ENCODE results near the gene GNAS-AS1. TPM values are rescaled to one million over a fixed set of nuclear protein-coding genes. Genes with fewer than 3 reads are reported as not detected.

Gene GNAS-AS1
- total RNA-seq, 1 donor from 2014 or later, result 1.5 TPM

- intact Hi-C loops (cut with DNase I), result no loop called here
- DNase-seq (ENCODE audit: low spot score), result no peak
- ATAC-seq, result no peak
These were observed 54.8 kb downstream of the GNAS-AS1 start for GRCh38 chr20:58795923-58796245.

DNA sequence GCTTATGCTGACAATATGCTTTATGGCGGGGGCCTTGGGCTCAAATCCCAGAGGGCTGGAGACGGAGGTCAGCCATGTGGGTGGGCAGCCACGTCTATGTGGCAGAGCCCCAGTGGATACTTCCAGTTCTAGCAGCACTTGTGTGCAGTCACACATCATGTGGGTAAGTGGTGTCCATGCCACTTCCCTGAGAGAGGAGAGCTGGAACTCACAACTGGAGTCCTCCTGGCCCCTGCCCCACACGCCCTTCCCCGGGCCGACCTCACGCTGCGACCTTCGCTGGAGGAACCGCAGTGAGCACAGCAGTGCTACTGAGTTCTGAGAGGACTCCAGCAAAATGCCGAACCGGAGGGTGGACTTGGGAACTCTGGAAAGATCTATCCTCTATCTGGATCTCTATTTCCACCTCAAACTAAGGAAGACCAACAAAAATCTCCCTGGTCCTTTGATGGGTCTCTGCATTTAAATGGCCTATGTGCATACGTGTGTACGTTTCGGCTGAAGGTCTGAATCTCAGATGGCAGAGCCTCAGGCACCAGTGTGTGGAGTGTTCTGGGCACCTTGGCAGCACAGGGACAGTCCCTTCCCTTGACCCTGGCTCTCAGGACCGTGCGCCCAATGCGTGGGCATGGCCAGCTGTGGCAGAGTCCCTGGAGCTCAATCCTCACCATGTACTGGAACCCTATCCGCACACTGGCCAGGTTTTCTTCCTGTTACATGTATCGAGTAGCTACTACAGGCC is 55.4 kb downstream of the GNAS-AS1 start:
- intact Hi-C loops (cut with DNase I), result no loop called here
- DNase-seq (ENCODE audit: low spot score) (no peak), ATAC-seq (no peak)

- intact Hi-C loops (cut with DNase I), result no loop called here
- DNase-seq (ENCODE audit: low spot score) (no peak), ATAC-seq (no peak)
These were observed 56.1 kb downstream of the GNAS-AS1 start for GRCh38 chr20:58794510-58795180.

DNA sequence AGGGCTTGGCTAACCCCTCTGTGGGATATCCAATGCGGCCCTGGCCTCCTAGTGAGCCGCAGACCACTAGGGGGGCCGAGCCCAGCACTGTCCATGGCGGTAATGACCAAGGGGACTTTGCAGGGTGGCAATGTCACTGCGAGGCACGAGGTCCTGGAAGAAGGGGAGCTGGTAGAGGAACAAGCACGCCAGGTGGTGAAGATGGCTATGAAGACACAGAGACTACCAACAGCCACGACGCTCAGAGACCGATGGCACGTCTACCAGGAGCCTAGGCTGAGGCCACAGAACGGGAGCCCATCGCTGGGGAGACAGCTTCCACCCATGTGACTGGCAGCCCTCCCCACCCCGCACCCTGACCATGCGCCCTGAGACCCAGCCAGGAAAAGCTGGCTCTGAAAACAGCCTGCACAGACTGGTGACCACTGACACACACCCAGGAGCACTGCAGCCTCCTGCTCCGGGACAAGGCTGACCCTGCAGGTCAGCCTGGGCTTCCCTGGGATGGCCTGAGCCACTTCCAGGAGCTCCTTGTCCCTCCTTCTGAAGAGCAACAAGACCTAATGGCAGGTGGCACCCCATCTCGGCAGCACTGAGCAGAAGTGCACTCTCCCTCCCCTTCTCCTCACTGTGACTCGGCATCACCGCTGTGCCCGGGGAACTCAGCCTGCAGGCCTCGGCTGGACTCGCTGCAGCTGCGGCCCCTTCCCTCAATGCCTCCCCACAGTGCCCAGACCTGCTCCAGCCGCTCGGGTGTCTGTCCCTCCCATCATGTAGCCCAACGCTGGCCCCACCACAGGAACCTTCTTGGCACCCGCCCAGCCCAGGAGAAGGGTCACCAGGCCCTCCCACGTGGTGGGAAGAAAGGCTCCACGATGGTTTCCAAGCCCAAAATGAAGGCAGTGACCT is 56.9 kb downstream of the GNAS-AS1 start:
- no peak for DNase-seq (ENCODE audit: low spot score)
- intact Hi-C loops (cut with DNase I), result no loop called here

GRCh38 chr20:58792426-58792825 is 58.3 kb downstream of the GNAS-AS1 start:
- intact Hi-C loops (cut with DNase I), result no loop called here

More for the DNA sequence above, 56.9 kb downstream of the GNAS-AS1 start:
- ATAC-seq, result no peak

GRCh38 chr20:58791286-58791685 is 59.4 kb downstream of the GNAS-AS1 start:
- ATAC-seq (no peak), DNase-seq (ENCODE audit: low spot score) (no peak)
- intact Hi-C loops (cut with DNase I), result no loop called here

More at GRCh38 chr20:58792426-58792825, 58.3 kb downstream of the GNAS-AS1 start:
- ATAC-seq (no peak), DNase-seq (ENCODE audit: low spot score) (no peak)

DNA sequence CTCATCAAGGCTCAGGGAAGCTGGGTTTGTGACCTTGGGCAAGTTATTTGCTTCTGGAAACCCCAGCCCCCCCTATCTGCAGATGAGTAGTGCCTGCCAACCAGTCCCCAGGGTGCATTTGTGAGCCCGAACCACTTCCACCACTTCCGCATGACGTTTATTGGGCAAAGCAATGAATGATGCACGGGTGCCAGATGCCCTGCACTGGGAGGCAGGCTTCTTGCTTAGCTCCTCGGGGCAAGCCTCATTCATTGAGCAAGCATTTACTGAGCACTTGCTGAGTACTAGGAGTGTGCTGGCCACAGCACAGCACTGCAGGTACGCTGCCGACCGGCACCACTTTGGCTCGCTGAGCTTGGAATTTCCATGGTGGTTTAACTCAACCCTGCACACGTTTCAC is 60.2 kb downstream of the GNAS-AS1 start:
- intact Hi-C loops (cut with DNase I), result no loop called here
- DNase-seq (ENCODE audit: low spot score), result no peak
- ATAC-seq, result no peak

GRCh38 chr20:58788896-58789544 is 61.7 kb downstream of the GNAS-AS1 start:
- no peak for ATAC-seq
- no peak for DNase-seq (ENCODE audit: low spot score)
- intact Hi-C loops (cut with DNase I), result no loop called here

- ATAC-seq, result no peak
These were observed 63.3 kb downstream of the GNAS-AS1 start for GRCh38 chr20:58787211-58788005.

DNA sequence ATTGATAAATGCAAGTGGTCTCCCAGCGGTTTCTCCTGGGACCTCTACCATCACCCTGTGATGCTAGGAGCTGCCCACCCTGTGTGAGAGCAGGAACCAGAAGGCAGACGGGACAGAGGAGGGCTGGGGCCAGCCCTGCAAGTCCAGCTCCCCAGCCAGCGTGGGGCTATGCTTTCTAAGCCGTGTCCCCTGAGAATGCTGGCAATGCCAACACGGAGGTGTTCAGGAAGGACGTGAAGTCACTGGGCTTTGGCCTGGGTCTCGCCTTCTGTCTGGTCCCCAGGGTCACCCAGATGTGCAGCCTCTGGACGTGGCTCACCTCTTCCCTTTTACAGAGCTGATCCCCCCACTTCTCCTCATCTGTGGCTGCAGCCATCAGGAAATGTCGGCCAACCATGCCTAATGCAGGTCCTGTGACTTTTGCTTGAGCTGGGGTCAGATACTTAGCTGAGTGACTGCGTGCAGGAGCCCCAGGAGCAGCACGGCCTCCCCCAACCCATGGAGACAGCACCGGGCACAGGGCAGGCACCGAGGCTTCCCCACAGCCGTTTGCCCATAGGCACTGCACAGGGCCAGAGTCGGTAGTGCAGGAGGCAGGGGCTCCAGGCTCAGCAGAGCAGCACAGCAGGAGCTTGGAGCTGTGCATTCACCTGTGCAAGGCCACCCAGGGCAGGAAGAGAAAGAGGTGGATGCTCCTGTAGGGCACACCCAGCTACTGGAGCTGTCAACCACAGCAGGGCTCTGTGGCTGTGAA is 66.2 kb downstream of the GNAS-AS1 start:
- intact Hi-C loops (cut with DNase I), result no loop called here
- DNase-seq (ENCODE audit: low spot score) (no peak), ATAC-seq (no peak)

More at GRCh38 chr20:58787211-58788005, 63.3 kb downstream of the GNAS-AS1 start:
- no peak for DNase-seq (ENCODE audit: low spot score)
- intact Hi-C loops (cut with DNase I), result no loop called here

- DNase-seq (ENCODE audit: low spot score) (no peak), ATAC-seq (no peak)
- intact Hi-C loops (cut with DNase I), result no loop called here
These were observed 67.1 kb downstream of the GNAS-AS1 start for GRCh38 chr20:58783511-58784011.

- intact Hi-C loops (cut with DNase I), result no loop called here
- no peak for DNase-seq (ENCODE audit: low spot score)
- no peak for ATAC-seq
These were observed 69.6 kb downstream of the GNAS-AS1 start for GRCh38 chr20:58781138-58781537.

DNA sequence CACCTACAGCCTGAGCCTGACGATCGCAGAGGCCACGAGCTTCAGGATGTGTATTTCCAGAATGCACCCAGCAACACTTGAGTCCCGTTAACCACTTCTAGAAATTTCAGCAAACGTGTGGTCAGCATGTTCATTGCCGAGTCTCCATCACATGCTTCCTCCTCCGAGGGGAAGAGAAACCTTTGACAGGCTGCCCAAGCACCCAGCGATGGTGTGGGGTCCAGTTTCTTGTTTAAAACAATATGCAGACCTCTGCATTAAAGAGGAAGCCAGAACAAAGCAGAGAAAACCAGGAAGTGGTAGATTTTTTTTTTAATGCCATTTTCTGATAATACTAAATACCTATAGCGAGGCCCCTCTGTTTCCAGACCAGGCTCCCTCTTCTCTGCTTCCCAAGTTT is 71.9 kb downstream of the GNAS-AS1 start:
- intact Hi-C loops (cut with DNase I), result no loop called here
- DNase-seq (ENCODE audit: low spot score) (no peak), ATAC-seq (peak; percentile 39)

- no peak for DNase-seq (ENCODE audit: low spot score)
- intact Hi-C loops (cut with DNase I), result no loop called here
These were observed 73.0 kb downstream of the GNAS-AS1 start for GRCh38 chr20:58777657-58778056.

DNA sequence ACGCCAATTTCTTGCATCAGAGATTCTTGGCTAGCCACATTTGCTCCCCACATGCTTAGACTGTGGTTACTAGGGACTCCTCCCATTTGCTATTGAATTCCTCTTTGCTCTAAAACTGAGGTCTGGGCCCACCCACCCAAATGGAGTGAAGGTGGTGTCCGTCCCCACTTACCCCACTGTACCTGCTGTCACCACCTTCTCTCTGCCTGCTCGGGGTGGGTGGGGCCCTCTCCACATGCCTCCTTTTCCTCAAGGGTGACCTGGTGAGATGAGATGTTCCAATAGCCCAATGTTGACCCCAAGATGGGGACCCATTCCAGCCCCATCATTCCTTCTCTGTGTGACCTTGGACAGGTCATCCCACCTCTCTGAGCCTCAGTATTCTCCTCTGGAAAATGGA is 74.6 kb downstream of the GNAS-AS1 start:
- intact Hi-C loops (cut with DNase I), result no loop called here
- no peak for ATAC-seq
- DNase-seq (ENCODE audit: low spot score), result no peak

More at GRCh38 chr20:58777657-58778056, 73.0 kb downstream of the GNAS-AS1 start:
- ATAC-seq, result no peak

DNA sequence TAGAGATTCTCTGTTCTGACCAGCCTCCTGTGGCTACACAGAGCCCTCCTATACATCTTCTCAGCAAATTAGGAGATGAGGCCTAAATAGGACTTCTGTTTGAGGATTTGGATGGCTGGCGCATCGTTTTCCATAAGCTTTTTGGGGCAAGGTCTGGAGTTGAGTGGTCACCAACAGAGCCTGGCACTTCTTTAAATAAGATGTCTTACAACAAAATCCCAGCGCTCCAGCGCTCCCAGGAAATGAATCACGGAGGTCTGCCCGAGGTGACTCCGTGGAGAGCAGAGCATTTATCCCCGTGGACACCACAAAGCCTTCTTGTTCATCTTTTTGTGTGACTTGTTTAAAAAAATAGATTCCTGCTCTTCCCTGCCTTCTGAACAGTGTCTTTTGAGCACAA is 75.3 kb downstream of the GNAS-AS1 start:
- no peak for DNase-seq (ENCODE audit: low spot score)
- no peak for ATAC-seq
- intact Hi-C loops (cut with DNase I), result no loop called here

- intact Hi-C loops (cut with DNase I), result no loop called here
- DNase-seq (ENCODE audit: low spot score) (no peak), ATAC-seq (no peak)
These were observed 75.9 kb downstream of the GNAS-AS1 start for GRCh38 chr20:58774667-58775263.

Data from sciatic nerve (tissue), 2 donors.